ENCODE measurements around the gene RER1.

The RER1 gene

DNA sequence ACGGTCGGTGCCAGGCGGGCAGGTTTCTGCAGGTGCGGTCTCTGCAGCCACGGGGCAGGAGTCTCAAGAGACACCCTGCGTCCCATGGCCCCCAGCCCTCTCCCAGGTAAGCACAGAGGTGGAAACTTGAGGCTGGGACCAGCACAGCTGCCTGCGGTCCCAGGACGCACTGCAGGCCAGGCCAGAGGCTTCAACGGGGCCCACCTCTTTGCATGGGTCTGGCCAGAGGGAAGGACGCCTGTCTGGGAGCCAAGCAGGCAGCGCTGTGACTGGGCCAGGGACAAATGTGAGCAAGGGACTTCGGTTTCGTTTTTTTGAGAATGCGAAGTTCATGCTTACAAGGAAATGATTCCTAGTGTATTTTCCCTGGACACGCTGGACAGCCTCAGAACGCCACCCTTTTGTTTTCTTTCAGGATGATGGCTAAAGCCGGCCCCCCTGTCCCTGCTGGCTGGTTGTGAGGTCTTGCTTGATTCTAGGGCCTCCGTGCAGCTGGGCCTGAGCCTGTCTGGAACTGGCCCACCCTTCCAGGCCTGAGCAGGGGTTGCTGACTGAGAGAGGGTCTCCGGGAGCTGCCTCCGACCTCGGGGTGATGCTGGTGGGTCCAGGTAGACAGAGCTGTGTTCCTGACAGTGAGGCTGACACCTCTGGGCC, 38.6 kb upstream of the RER1 start:
- Histone ChIP-seq H3K36me3 (replicated peaks) (no peaks in the 10 kb centered on the region), H3K4me3 (ENCODE audit: low read depth, low read length) (no peak overlapping the region), H3K27ac (no peak overlapping the region), H3K27me3 (replicated peaks) (no peaks in the 10 kb centered on the region)
- in situ Hi-C loops (cut with HindIII; ENCODE audit: low pct_ligation_motif_present, low sequenced_read_pairs): loop anchor here (10.0 kb wide), 1 partner anchor 158 kb away; the partner anchor contains the start of gene FAAP20
- TF ChIP-seq, protein P1, sequence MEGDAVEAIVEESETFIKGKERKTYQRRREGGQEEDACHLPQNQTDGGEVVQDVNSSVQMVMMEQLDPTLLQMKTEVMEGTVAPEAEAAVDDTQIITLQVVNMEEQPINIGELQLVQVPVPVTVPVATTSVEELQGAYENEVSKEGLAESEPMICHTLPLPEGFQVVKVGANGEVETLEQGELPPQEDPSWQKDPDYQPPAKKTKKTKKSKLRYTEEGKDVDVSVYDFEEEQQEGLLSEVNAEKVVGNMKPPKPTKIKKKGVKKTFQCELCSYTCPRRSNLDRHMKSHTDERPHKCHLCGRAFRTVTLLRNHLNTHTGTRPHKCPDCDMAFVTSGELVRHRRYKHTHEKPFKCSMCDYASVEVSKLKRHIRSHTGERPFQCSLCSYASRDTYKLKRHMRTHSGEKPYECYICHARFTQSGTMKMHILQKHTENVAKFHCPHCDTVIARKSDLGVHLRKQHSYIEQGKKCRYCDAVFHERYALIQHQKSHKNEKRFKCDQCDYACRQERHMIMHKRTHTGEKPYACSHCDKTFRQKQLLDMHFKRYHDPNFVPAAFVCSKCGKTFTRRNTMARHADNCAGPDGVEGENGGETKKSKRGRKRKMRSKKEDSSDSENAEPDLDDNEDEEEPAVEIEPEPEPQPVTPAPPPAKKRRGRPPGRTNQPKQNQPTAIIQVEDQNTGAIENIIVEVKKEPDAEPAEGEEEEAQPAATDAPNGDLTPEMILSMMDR (IDR thresholded peaks at IDR 0.05; ENCODE audit: low read depth, low read length, missing control alignments): no peak
- DNase-seq: no peak

DNA sequence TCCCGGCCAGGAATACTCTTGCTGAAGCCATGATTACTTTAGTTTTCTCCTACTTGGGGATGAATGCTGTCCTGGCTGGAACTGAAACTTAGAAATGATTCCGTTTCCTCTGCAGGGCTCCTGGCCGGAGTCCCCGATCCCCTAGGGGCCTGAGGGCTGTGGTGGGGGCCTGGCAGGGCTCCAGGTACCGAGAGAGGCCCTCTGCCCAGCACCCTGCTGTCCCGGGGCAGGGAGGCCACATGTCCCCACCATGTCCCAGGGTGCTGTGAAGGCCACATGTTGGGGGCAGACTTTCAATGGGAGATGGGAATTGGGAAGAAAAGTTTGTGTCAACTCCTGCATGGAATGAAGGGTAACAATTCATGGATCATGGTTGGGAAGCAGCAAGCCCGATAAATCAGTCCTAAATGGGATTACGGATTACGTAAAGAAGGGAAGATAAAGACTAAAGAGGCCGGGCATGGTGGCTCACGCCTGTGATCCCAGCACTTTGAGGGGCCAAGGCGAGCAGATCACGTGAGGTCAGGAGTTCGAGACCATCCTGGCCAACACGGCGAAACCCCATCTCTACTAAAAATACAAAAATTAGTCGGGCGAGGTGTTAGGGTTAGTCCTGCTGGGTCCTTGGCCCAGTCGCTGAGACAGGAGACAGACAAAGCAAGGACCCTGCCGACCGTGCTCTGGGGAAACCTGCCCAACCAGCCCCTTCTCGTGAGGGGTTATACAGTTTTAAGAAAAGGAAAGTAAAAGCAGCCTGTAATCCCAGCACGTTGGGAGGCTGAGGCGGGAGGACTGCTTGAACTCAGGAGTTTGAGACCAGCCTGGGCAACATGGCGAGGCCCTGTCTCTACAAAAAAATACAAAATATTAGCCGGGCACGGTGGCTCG, 37.8 kb upstream of the RER1 start:
- TF ChIP-seq, protein P1 (IDR thresholded peaks at IDR 0.05; ENCODE audit: low read depth, low read length, missing control alignments): no peak
- no peak for DNase-seq
- Histone ChIP-seq H3K4me3 (ENCODE audit: low read depth, low read length) (no peak overlapping the region), H3K36me3 (replicated peaks) (no peaks in the 10 kb centered on the region), H3K27me3 (replicated peaks) (no peaks in the 10 kb centered on the region), H3K27ac (no peak overlapping the region)
- in situ Hi-C loops (cut with HindIII; ENCODE audit: low pct_ligation_motif_present, low sequenced_read_pairs): loop anchor here (10.0 kb wide), 1 partner anchor 159 kb away; the partner anchor contains the start of gene FAAP20

- in situ Hi-C loops (cut with HindIII; ENCODE audit: low pct_ligation_motif_present, low sequenced_read_pairs): loop anchor here (10.0 kb wide), 1 partner anchor 160 kb away; the partner anchor contains the start of gene FAAP20
- TF ChIP-seq, protein P1 (IDR thresholded peaks at IDR 0.05; ENCODE audit: low read depth, low read length, missing control alignments): no peak
Measured at GRCh38 chr1:2354511-2355372, 36.9 kb upstream of the RER1 start.

DNA sequence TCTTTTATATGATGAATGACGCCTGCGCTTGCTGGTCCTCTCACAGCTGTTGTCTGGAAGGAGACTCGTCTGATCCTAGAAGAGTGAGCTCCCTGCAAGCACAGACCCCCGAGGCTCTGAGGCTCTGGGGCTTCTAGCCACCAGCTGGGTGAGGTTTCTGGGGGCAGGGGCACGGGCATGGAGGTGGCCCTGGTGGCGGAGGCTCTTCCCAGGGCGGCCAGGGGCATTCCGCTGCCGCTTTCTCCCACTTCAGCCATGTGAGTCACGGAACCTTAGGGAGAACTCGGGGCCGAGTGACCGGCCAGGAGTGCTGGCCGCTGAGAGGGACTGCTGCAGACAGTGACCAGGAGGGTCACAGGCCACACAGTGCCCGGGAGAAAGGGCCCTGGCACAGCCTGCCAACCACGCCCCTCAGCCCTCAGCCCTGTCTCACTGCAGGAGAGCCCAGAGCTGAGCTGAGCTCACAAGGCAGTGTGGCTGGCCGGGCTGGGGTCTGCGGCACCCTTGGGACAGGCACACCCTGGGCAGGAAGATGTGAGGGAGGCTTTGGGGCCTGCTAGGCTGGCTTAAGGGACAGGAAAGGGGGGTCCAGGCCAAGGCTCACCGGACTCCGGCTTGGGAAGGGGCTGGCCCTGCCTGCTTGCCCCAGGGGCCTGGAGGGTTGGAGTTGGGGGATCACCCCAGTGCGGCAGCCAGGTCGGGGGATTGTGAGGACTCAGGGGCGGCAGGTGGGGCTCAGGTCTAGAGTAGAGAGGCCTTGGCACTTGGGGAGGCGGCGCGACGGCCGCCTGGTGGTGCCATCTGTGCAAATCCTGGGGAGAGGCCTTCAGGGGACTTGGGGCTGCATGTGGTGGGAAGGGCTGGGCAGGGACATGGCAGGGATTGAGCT, 36.0 kb upstream of the RER1 start:
- TF ChIP-seq, protein P1 (IDR thresholded peaks at IDR 0.05; ENCODE audit: low read depth, low read length, missing control alignments): no peak
- Histone ChIP-seq H3K27me3 (replicated peaks) (no peaks in the 10 kb centered on the region), H3K4me3 (ENCODE audit: low read depth, low read length) (no peak overlapping the region), H3K27ac (no peak overlapping the region), H3K36me3 (replicated peaks) (no peaks in the 10 kb centered on the region)
- in situ Hi-C loops (cut with HindIII; ENCODE audit: low pct_ligation_motif_present, low sequenced_read_pairs): loop anchor here (10.0 kb wide), 1 partner anchor 161 kb away; the partner anchor contains the start of gene FAAP20
- DNase-seq: no peak

More at GRCh38 chr1:2354511-2355372, 36.9 kb upstream of the RER1 start:
- Histone ChIP-seq H3K27ac (no peak overlapping the region), H3K27me3 (replicated peaks) (no peaks in the 10 kb centered on the region), H3K36me3 (replicated peaks) (no peaks in the 10 kb centered on the region), H3K4me3 (ENCODE audit: low read depth, low read length) (no peak overlapping the region)
- no peak for DNase-seq

DNA sequence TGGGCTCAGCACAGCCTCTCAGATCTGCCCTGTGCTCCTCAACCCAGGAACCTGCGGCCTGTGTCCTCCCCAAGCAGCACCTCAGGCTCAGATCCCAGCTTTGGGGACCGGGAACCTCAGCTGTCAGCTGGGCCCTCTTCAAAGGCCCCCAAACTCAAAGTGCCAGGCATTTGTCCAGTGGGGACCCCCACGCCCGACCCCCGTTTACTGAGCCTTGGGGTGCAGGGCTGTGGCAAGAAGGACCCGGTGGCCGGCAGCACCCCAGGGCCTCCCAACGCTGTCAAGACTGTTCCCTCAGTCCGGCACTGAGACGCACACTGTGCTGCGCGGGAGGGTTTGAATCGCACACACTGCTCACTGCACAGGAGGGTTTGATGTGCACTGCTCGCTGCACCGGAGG, 35.2 kb upstream of the RER1 start:
- Histone ChIP-seq H3K36me3 (replicated peaks) (no peaks in the 10 kb centered on the region), H3K27me3 (replicated peaks) (no peaks in the 10 kb centered on the region), H3K4me3 (ENCODE audit: low read depth, low read length) (no peak overlapping the region), H3K27ac (no peak overlapping the region)
- no peak for DNase-seq
- TF ChIP-seq, protein P1 (IDR thresholded peaks at IDR 0.05; ENCODE audit: low read depth, low read length, missing control alignments): no peak
- in situ Hi-C loops (cut with HindIII; ENCODE audit: low pct_ligation_motif_present, low sequenced_read_pairs): loop anchor here (10.0 kb wide), 1 partner anchor 162 kb away; the partner anchor contains the start of gene FAAP20
